Esophagus muscularis mucosa (tissue), 4 donors: Measurements from ENCODE around the gene PRDX3.

Experiments used
- CTCF ChIP-seq, 3 experiments: fragments of 200-600 bp in 2 of 3; fragments of 450-650 bp in 1 of 3; sonication (generic) in 2 of 3; IDR thresholded peaks; one replicate each; pipeline ENCODE4 v1.5.1; 2017 to 2019; ENCODE audit warnings: antibody characterized with exemption in 3 of 3, mild to moderate bottlenecking in 2 of 3, moderate library complexity in 1 of 3
- EP300 ChIP-seq: sonication (generic); formaldehyde crosslinking; IDR thresholded peaks from one replicate; pipeline ENCODE4 v1.6.1; 2017; ENCODE audit warnings: antibody characterized with exemption
- POLR2A ChIP-seq: fragments of 450-650 bp; IDR thresholded peaks from one replicate; pipeline ENCODE4 v1.6.1; 2017; ENCODE audit warnings: antibody characterized with exemption, moderate library complexity, mild to moderate bottlenecking, low read depth
- POLR2AphosphoS5 ChIP-seq, 2 donors: sonication (generic); formaldehyde crosslinking; IDR thresholded peaks; one replicate each; pipeline ENCODE4 v1.6.1; 2017; ENCODE audit warnings: antibody characterized with exemption in 2 of 2

GRCh38 chr10:119183664-119184412 lies 5.2 kb upstream of the PRDX3 start:
- no peak for TF ChIP-seq CTCF (IDR thresholded peaks at IDR 0.05)
- TF ChIP-seq POLR2AphosphoS5 (IDR thresholded peaks at IDR 0.05) = no peak
- TF ChIP-seq POLR2A = no peak
- no peak for TF ChIP-seq EP300
